ENCODE results near the gene LILRB4.
"Not testable (repeated sequence)": the region's sequence is repeated elsewhere in the genome, so short reads cannot be mapped to it uniquely, and the experiment has no call there.

LILRB4 gene

GRCh38 chr19:54662730-54663129, at the start of gene LILRB4:
Gene LILRB4 (plus strand): TSS chr19:54662985. CDS start chr19:54663034, 49 bp downstream.
- no peak for DNase-seq (ENCODE audit: low spot score)

GRCh38 chr19:54614726-54615125, 48.1 kb upstream of the LILRB4 start:
- no peak for DNase-seq (ENCODE audit: low spot score)

- no peak for DNase-seq (ENCODE audit: low spot score)
Observed at GRCh38 chr19:54616057-54616456, 46.7 kb upstream of the LILRB4 start.

GRCh38 chr19:54616821-54617560, 45.8 kb upstream of the LILRB4 start:
- DNase-seq (ENCODE audit: low spot score), result no peak

- DNase-seq (ENCODE audit: low spot score), result no peak
Observed at GRCh38 chr19:54620464-54620863, 42.3 kb upstream of the LILRB4 start.

- no peak for DNase-seq (ENCODE audit: low spot score)
Observed at GRCh38 chr19:54622431-54622830, 40.4 kb upstream of the LILRB4 start.

GRCh38 chr19:54624234-54624633, 38.6 kb upstream of the LILRB4 start:
- not testable (repeated sequence) for DNase-seq (ENCODE audit: low spot score)

GRCh38 chr19:54624934-54625730, 37.7 kb upstream of the LILRB4 start:
- not testable (repeated sequence) for DNase-seq (ENCODE audit: low spot score)

- DNase-seq (ENCODE audit: low spot score), result no peak
Observed at GRCh38 chr19:54626757-54627156, 36.0 kb upstream of the LILRB4 start.

- DNase-seq (ENCODE audit: low spot score), result not testable (repeated sequence)
Observed at GRCh38 chr19:54627912-54628311, 34.9 kb upstream of the LILRB4 start.

GRCh38 chr19:54630262-54630661, 32.5 kb upstream of the LILRB4 start, which contains the start of gene LILRB1:
Gene LILRB1 (plus strand): TSS chr19:54630484. CDS start chr19:54631074, 590 bp downstream.
- DNase-seq (ENCODE audit: low spot score), result not testable (repeated sequence)

GRCh38 chr19:54630782-54631181, 32.0 kb upstream of the LILRB4 start:
- no peak for DNase-seq (ENCODE audit: low spot score)

GRCh38 chr19:54631489-54632337, 31.1 kb upstream of the LILRB4 start:
- not testable (repeated sequence) for DNase-seq (ENCODE audit: low spot score)

- DNase-seq (ENCODE audit: low spot score), result not testable (repeated sequence)
Observed at GRCh38 chr19:54632517-54632916, 30.3 kb upstream of the LILRB4 start.

- no peak for DNase-seq (ENCODE audit: low spot score)
Observed at GRCh38 chr19:54633401-54633800, 29.4 kb upstream of the LILRB4 start.

- DNase-seq (ENCODE audit: low spot score), result not testable (repeated sequence)
Observed at GRCh38 chr19:54636081-54636480, 26.7 kb upstream of the LILRB4 start.

GRCh38 chr19:54638683-54639082, 24.1 kb upstream of the LILRB4 start:
- DNase-seq (ENCODE audit: low spot score), result no peak

GRCh38 chr19:54642953-54643352, 19.8 kb upstream of the LILRB4 start:
- not testable (repeated sequence) for DNase-seq (ENCODE audit: low spot score)

- DNase-seq (ENCODE audit: low spot score), result not testable (repeated sequence)
Observed at GRCh38 chr19:54643583-54643982, 19.2 kb upstream of the LILRB4 start.

- no peak for DNase-seq (ENCODE audit: low spot score)
Observed at GRCh38 chr19:54644056-54644455, 18.7 kb upstream of the LILRB4 start.

- no peak for DNase-seq (ENCODE audit: low spot score)
Observed at GRCh38 chr19:54646331-54646841, 16.4 kb upstream of the LILRB4 start.

- DNase-seq (ENCODE audit: low spot score), result no peak
Observed at GRCh38 chr19:54648129-54648528, 14.7 kb upstream of the LILRB4 start.

All from D341Med (cell line).